Measurements from ENCODE around the gene PAK6.

The PAK6 gene

DNA sequence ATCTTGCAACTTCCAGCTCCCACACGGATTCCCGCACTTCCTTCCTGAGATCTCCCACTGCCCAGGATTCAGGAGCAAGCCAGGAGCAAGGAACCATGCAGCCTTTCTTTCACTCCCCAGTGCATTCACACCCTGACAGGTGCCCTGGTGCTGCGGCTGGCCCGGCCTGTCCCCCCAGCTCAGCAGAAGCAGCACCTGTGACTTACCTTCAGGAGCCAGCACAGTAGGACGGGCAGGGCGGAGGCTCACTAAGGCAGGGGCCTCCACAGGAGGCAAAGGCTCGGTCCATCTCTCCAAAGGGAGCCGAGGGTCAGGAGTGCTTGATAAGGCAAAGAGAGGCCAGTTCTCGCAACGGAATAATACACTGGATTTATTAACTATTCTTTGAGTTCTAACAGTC, 39.2 kb downstream of the PAK6 start:
- TF ChIP-seq, protein P1, sequence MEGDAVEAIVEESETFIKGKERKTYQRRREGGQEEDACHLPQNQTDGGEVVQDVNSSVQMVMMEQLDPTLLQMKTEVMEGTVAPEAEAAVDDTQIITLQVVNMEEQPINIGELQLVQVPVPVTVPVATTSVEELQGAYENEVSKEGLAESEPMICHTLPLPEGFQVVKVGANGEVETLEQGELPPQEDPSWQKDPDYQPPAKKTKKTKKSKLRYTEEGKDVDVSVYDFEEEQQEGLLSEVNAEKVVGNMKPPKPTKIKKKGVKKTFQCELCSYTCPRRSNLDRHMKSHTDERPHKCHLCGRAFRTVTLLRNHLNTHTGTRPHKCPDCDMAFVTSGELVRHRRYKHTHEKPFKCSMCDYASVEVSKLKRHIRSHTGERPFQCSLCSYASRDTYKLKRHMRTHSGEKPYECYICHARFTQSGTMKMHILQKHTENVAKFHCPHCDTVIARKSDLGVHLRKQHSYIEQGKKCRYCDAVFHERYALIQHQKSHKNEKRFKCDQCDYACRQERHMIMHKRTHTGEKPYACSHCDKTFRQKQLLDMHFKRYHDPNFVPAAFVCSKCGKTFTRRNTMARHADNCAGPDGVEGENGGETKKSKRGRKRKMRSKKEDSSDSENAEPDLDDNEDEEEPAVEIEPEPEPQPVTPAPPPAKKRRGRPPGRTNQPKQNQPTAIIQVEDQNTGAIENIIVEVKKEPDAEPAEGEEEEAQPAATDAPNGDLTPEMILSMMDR (IDR thresholded peaks at IDR 0.05; ENCODE audit: low read depth, low read length): no peak
- no peak for DNase-seq (ENCODE audit: extremely low read depth, low read depth)

DNA sequence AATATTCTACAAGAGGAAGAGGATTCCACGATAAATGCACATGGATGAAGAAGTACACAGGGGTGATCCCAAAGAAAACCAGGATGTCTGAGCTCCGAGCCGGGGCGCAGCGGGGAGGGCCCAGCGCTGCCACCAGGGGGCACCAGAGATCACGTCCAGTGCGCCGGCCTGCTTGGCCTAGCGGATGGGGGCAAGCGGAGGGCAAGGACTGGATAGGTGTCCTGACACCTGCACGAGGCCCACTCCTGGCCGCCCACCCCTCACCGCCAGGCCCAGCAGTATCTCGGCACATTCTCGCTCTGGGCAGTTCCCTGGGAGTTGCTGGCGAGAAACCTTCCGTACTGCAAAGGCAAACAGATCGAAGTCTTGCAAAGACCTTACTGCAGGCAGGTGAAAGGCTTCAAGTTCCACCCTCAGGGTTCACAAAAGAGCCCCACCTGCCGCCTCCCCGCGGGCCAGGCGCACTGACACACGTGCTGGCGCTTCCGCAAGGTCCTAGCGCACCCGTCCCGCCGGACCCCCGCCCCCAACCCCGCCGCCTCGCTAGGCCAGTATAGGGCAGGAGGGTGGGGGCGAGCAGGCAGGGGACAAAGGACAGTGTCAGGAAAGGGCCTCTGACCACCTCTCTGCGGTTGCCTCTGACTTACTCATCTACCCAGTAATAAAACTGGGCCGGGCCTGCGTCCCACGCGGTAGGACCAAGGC, 40.7 kb downstream of the PAK6 start:
- no peak for DNase-seq (ENCODE audit: extremely low read depth, low read depth)
- TF ChIP-seq, protein P1 (IDR thresholded peaks at IDR 0.05; ENCODE audit: low read depth, low read length): peak; percentile 98

DNA sequence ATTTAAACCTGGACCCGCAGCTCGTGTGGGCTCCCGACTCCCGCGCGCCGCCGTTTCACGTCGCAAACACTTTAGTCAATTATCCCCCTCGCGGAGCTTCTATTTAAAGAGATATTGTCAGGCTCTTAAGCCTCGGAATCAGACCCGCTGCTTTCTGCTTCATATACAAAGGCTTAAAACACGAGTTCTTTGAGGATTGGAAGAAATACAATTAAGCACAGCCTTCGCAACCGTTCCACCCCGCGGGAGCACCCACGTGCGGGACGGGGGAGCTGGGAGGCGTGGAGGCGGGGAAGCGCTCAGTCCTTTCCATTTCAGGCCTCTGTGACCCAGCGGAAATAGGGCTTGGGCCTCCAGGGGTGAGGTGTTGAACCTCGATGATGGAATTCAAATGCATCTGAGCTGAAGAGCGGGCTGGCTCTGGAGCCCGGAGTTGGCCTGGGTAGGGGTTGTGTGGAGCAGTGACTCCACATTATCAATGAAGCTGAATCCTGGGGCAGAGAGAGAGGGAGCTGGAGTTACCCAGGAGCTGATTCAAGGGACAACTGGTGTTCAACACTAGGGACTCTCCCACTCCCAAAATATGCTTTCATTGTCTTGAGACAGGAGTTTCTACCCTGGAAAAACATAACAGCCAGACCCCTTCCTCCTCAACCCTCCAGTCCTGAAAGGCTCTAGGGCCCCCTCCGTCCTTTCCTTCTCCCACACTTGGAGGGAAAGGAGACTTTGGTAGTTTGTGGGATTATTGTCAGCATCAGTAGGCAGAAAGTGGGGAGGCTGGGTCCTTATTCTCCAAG, 41.6 kb downstream of the PAK6 start:
- TF ChIP-seq, protein P1 (IDR thresholded peaks at IDR 0.05; ENCODE audit: low read depth, low read length): no peak
- no peak for DNase-seq (ENCODE audit: extremely low read depth, low read depth)

DNA sequence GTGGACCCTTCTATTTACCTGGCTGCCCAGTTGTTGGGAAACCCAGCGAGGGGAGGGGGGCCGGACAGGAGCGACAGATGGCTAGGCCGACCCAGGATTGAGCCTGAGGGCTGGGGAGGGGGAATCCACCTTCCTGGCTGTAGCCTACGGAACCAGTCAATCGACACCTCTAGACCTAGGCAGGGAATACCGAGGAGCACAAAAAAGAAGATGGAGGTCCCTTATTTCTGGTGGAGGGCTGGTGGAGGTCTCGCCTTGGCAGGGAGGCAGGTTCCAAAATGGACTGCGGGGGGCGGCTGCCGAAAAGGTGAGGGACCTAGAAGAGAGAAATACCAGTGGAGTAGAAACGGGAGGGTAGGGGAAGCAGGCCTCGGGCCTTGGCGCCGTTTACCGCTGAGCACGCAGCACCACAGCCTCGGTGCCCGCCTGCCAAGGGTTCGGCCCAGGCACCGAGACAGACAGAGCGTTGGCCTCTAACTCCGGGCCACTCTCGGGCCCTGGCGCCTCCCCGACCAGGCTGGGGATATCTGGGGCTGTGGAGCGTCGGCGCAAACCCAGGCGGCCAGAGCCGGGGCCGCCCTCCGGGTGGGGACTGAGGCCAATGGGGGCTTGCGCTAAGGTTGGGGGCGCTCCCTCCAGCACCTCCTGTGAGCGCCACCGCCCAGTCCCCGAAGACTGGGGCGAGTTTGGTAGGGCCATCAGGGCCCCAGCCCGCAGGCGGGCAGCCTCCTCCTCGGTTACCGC, 42.4 kb downstream of the PAK6 start:
- no peak for DNase-seq (ENCODE audit: extremely low read depth, low read depth)
- TF ChIP-seq, protein P1 (IDR thresholded peaks at IDR 0.05; ENCODE audit: low read depth, low read length): no peak

DNA sequence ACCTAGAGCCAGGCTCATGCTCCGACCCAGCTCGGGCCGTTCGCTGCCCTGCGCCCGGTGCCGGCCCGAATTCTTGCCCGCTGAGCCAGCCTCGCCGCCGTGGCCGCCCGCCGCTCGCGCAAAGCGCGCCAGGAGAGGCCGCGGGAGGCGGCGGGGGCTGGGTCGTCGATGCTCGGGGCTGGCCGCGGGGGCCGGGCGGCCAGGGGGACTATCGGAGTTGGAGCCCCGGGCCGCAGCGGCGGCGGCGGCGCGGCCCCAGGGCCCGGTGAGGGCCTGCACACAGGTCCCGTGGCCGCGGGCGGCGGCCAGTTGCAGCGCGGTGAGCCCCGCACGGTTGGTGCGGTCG, 42.9 kb downstream of the PAK6 start:
- no peak for DNase-seq (ENCODE audit: extremely low read depth, low read depth)
- TF ChIP-seq, protein P1 (IDR thresholded peaks at IDR 0.05; ENCODE audit: low read depth, low read length): no peak

DNA sequence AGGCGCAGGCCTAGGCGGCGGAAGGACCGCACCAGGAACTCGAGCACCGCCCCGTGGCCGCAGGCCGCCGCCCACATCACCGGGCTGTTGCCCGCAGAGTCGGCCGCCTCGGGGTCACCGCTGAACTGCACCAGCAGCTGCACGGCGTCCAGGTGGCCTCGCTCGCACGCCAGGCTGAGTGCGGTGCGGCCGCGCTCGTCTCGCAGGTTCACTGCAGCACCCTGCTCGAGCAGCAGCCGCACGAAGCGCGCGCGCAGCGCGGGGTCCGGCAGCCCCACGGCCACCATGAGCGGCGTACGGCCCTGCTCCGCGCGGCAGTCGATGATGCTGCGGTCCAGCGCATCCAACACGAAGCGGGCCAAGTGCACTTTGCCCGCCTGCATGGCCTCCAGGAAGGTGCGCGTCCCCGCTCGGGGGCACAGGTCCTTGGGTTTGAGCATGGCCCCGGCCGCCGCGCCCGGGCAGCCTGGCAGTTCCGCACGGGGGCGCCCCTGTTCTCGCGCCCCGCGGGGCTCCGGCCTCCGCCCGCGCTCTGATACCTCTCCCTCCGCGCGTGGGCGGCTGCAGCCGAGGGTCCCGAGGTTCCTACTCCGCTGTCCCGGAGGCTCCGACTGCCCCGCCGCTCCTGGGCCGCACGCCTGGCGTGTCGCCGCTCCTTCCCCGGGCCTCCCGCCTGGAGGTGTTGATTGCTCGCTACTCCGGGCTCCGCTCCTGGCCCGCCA, 43.4 kb downstream of the PAK6 start:
- TF ChIP-seq, protein P1 (IDR thresholded peaks at IDR 0.05; ENCODE audit: low read depth, low read length): peak; percentile 21
- DNase-seq (ENCODE audit: extremely low read depth, low read depth): no peak
